ENCODE results near the gene ZIC3.

Gene ZIC3

DNA sequence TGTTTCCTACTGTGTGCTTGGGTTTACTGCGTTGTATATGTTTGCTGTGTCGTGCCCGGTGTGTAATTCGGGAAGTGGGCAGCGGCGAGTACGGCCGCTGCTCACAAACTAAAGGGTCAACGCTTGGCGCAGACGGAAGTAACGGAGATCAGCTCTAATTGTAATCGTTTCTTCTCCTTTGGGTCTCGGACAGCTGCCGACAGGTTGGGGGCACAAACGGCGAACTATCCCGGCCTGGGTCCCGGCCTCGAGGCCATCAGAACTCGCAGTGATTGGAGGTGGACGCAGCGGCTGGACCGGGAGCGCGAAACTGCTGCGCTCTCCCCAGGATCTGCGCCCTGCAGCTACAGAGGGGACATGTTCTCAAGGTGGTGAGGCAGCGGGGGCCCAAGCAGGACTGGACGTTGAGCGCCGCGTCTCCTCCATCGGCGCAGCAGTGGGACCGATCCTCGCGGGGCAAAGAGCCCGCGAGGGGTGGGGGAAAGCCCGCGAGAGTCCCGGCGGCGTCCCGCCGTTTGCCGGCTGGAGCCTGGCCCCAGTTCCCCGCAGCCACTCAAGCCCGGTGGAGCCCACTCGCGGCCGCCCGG lies 516 bp upstream of the ZIC3 start:
- H3K9me3 Mint-ChIP-seq: peaks cover 31% of the 10 kb centered on the region
- no peak for DNase-seq
- no peaks in the 10 kb centered on the region for H3K36me3 Mint-ChIP-seq (ENCODE audit: low read depth)
- H3K4me3 Mint-ChIP-seq: peak overlapping the region; percentile 79
- H3K4me1 Mint-ChIP-seq: peaks cover 60% of the 10 kb centered on the region
- H3K27ac Mint-ChIP-seq: peak overlapping the region; percentile 11
- TF ChIP-seq, protein P1, sequence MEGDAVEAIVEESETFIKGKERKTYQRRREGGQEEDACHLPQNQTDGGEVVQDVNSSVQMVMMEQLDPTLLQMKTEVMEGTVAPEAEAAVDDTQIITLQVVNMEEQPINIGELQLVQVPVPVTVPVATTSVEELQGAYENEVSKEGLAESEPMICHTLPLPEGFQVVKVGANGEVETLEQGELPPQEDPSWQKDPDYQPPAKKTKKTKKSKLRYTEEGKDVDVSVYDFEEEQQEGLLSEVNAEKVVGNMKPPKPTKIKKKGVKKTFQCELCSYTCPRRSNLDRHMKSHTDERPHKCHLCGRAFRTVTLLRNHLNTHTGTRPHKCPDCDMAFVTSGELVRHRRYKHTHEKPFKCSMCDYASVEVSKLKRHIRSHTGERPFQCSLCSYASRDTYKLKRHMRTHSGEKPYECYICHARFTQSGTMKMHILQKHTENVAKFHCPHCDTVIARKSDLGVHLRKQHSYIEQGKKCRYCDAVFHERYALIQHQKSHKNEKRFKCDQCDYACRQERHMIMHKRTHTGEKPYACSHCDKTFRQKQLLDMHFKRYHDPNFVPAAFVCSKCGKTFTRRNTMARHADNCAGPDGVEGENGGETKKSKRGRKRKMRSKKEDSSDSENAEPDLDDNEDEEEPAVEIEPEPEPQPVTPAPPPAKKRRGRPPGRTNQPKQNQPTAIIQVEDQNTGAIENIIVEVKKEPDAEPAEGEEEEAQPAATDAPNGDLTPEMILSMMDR (IDR thresholded peaks at IDR 0.05): no peak
- peaks cover 55% of the 10 kb centered on the region for H3K27me3 Mint-ChIP-seq (ENCODE audit: low read depth, poor library complexity)

DNA sequence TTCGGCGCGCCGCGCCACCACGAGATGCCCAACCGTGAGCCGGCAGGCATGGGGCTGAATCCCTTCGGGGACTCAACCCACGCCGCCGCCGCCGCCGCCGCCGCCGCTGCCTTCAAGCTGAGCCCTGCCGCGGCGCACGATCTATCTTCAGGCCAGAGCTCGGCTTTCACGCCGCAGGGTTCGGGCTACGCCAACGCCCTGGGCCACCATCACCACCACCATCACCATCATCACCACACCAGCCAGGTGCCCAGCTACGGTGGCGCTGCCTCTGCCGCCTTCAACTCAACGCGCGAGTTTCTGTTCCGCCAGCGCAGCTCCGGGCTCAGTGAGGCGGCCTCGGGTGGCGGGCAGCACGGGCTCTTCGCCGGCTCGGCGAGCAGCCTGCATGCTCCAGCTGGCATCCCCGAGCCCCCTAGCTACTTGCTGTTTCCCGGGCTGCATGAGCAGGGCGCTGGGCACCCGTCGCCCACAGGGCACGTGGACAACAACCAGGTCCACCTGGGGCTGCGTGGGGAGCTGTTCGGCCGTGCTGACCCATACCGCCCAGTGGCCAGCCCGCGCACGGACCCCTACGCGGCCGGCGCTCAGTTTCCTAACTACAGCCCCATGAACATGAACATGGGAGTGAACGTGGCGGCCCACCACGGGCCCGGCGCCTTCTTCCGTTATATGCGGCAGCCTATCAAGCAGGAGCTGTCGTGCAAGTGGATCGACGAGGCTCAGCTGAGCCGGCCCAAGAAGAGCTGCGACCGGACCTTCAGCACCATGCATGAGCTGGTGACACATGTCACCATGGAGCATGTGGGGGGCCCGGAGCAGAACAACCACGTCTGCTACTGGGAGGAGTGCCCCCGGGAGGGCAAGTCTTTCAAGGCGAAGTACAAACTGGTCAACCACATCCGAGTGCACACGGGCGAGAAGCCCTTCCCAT lies 1.1 kb downstream of the ZIC3 start:
- Mint-ChIP-seq H3K4me3 (peak overlapping the region; percentile 86), H3K9me3 (peaks cover 30% of the 10 kb centered on the region), H3K27me3 (ENCODE audit: low read depth, poor library complexity) (peaks cover 54% of the 10 kb centered on the region), H3K4me1 (peaks cover 57% of the 10 kb centered on the region), H3K27ac (no peak overlapping the region), H3K36me3 (ENCODE audit: low read depth) (no peaks in the 10 kb centered on the region)
- peak; percentile 45 for DNase-seq
- TF ChIP-seq, protein P1 (IDR thresholded peaks at IDR 0.05): no peak

DNA sequence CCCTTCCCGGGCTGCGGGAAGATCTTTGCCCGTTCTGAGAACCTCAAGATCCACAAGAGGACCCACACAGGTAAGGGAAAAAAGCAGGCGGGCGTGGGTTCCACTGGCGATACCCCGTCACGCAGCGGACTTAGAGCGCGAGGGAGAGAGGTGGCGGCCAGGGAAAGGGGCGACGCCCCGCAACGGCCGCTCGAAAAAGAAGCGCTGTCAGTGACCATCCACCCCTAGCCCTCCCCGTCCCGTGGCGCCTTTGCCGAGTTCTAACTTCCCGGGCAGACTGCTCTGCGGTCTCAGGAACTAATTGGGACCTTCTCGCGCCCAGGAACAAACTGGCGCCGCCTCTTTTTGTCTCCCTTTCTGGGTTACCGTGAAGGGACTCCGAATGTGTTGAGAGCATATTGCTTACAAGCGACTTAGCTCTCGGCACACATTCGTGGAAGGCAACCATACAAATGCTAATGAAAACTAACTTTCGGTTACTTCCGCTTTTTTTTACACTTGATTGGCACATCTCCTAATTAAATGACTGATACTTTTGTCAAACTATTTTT lies 1.8 kb downstream of the ZIC3 start:
- H3K4me3 Mint-ChIP-seq: peak overlapping the region; percentile 86
- no peaks in the 10 kb centered on the region for H3K36me3 Mint-ChIP-seq (ENCODE audit: low read depth)
- DNase-seq: peak; percentile 40
- H3K27ac Mint-ChIP-seq: no peak overlapping the region
- TF ChIP-seq, protein P1 (IDR thresholded peaks at IDR 0.05): no peak
- peaks cover 48% of the 10 kb centered on the region for H3K27me3 Mint-ChIP-seq (ENCODE audit: low read depth, poor library complexity)
- peaks cover 55% of the 10 kb centered on the region for H3K4me1 Mint-ChIP-seq
- peaks cover 28% of the 10 kb centered on the region for H3K9me3 Mint-ChIP-seq

DNA sequence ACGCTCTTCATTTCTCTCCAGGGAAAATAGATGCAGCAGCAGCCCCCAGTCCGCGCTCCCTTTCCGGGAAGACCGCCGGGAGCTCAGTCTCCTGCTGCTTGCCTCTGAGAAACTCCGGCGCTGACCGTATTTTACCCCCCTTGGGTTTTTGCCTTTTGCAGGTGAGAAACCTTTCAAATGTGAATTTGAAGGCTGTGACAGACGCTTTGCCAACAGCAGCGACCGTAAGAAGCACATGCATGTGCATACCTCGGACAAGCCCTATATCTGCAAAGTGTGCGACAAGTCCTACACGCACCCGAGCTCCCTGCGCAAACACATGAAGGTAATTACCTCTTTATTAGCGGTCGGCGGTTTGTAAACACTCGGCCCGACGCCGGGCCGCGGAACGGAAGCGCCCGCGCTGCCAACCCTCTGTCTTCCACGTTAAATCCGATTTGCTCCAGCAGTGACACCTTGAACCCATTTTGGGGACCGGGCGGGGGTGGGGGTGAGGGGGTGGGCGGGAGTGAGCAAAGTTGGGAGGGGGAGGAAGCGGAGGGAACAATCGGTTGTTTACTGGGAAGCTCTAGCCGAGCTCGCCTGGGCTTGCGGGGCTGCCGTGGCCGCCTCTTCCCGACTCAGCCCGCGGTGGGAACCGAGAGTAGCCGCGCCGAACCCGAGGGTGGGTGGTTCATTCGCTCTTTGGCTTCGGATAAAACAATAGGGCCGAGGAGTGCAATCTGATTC lies 3.0 kb downstream of the ZIC3 start:
- H3K9me3 Mint-ChIP-seq: peaks cover 24% of the 10 kb centered on the region
- peak overlapping the region; percentile 86 for H3K4me3 Mint-ChIP-seq
- H3K36me3 Mint-ChIP-seq (ENCODE audit: low read depth): no peaks in the 10 kb centered on the region
- peak overlapping the region; percentile 95 for H3K27ac Mint-ChIP-seq
- peaks cover 52% of the 10 kb centered on the region for H3K4me1 Mint-ChIP-seq
- peak; percentile 34 for DNase-seq
- TF ChIP-seq, protein P1 (IDR thresholded peaks at IDR 0.05): no peak
- H3K27me3 Mint-ChIP-seq (ENCODE audit: low read depth, poor library complexity): peaks cover 37% of the 10 kb centered on the region

DNA sequence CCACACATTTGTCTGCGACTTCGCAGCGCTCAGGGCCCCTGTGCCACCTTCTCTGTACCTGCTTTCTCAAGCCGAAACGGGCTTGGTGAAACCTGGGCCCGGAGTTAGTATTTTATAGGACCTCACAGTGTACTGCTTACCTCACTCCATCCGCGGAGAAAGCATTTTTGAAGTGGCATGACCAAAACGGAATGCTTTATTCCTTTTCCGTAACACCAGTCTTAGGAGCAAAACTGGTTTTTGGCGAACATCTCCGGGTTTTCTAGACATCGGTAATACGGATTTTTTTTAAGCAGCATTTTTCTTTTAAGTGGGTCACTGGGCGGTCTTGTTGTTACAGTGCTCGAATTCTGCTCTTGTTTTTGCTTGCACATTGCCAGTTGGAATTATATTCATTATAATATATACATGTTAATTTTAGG lies 3.6 kb downstream of the ZIC3 start:
- H3K4me3 Mint-ChIP-seq: peak overlapping the region; percentile 86
- TF ChIP-seq, protein P1 (IDR thresholded peaks at IDR 0.05): no peak

More for the DNA sequence above, 3.6 kb downstream of the ZIC3 start:
- Mint-ChIP-seq H3K27ac (no peak overlapping the region), H3K4me1 (peaks cover 47% of the 10 kb centered on the region), H3K36me3 (ENCODE audit: low read depth) (no peaks in the 10 kb centered on the region), H3K27me3 (ENCODE audit: low read depth, poor library complexity) (peaks cover 31% of the 10 kb centered on the region), H3K9me3 (peaks cover 24% of the 10 kb centered on the region)
- DNase-seq: no peak

Data from nephron progenitor cell (in vitro differentiated cells).